ENCODE results near the gene ILF3. TPM values are rescaled to one million over a fixed set of nuclear protein-coding genes. Genes with fewer than 3 reads are reported as not detected.

ILF3 gene
- total RNA-seq, 2 experiments from 2014 or later = 308 to 553 TPM

- Histone ChIP-seq H3K4me3 (ENCODE audit: low read depth, low read length, poor library complexity, severe bottlenecking) (no peak overlapping the region), H2AFZ (ENCODE audit: low read length) (no peak overlapping the region), H3K27ac (ENCODE audit: low read depth, low read length, poor library complexity, severe bottlenecking) (no peak overlapping the region), H3K9me2 (ENCODE audit: insufficient read depth, low read length) (no peaks in the 10 kb centered on the region), H3K36me3 (ENCODE audit: insufficient read depth, low read length) (peaks cover 36% of the 10 kb centered on the region), H3K4me2 (ENCODE audit: low read length) (no peak overlapping the region), H3K9me3 (ENCODE audit: low read length) (no peaks in the 10 kb centered on the region), H4K20me1 (ENCODE audit: insufficient read depth, low read length) (no peaks in the 10 kb centered on the region), H3K4me1 (ENCODE audit: insufficient read depth, low read length, poor library complexity, severe bottlenecking) (no peaks in the 10 kb centered on the region), H3K79me2 (ENCODE audit: insufficient read depth, low read depth, low read length) (no peaks in the 10 kb centered on the region)
- TF ChIP-seq, protein P1, sequence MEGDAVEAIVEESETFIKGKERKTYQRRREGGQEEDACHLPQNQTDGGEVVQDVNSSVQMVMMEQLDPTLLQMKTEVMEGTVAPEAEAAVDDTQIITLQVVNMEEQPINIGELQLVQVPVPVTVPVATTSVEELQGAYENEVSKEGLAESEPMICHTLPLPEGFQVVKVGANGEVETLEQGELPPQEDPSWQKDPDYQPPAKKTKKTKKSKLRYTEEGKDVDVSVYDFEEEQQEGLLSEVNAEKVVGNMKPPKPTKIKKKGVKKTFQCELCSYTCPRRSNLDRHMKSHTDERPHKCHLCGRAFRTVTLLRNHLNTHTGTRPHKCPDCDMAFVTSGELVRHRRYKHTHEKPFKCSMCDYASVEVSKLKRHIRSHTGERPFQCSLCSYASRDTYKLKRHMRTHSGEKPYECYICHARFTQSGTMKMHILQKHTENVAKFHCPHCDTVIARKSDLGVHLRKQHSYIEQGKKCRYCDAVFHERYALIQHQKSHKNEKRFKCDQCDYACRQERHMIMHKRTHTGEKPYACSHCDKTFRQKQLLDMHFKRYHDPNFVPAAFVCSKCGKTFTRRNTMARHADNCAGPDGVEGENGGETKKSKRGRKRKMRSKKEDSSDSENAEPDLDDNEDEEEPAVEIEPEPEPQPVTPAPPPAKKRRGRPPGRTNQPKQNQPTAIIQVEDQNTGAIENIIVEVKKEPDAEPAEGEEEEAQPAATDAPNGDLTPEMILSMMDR (conservative IDR thresholded peaks at IDR 0.05; ENCODE audit: low read length) = no peak
- TF ChIP-seq EZH2phosphoT487 (IDR thresholded peaks at IDR 0.05; ENCODE audit: borderline replicate concordance, low read depth, low read length) = no peak
- DNase-seq (ENCODE audit: low spot score) = no peak
- intact Hi-C loops (cut with micrococcal nuclease; ENCODE audit: unreplicated experiment) = no loop called here
- ChIA-PET POLR2A (interaction anchor here (0.7 to 0.9 kb wide), 2 partner anchors 9 to 49 kb away, joined by 6 to 7 read pairs; partner anchors contain the start of gene DNM2), CTCF (ENCODE audit: unreplicated experiment) (no interaction called here)
- BruUV-seq (replicated peaks) = no TSS peak
Measured at GRCh38 chr19:10708291-10708690, 54.1 kb downstream of the ILF3 start.

DNA sequence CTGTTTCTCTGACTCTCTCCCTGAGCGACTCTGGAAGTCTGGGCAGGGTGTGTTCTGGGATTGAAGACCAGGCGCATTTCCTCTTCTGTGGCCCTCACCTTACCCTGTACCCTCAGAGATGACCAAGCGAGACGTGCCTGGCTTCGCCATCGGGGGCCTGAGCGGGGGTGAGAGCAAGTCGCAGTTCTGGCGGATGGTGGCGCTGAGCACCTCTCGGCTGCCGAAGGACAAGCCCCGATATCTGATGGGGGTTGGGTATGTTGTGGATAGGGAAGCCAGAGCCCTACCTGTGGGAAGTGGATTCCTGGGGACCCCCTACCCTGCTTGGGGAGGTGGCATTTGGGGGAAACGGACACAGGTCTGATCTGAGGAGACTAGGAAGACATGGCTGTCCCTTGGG, 57.9 kb downstream of the ILF3 start:
- Histone ChIP-seq H3K9me2 (ENCODE audit: insufficient read depth, low read length) (no peaks in the 10 kb centered on the region), H3K36me3 (ENCODE audit: insufficient read depth, low read length) (peaks cover 38% of the 10 kb centered on the region; the same call in 1 of the 2 replicates), H3K9me3 (ENCODE audit: low read length) (no peaks in the 10 kb centered on the region), H3K4me3 (ENCODE audit: low read depth, low read length, poor library complexity, severe bottlenecking) (no peak overlapping the region), H3K4me1 (ENCODE audit: insufficient read depth, low read length, poor library complexity, severe bottlenecking) (peaks cover 1% of the 10 kb centered on the region), H2AFZ (ENCODE audit: low read length) (no peak overlapping the region), H3K79me2 (ENCODE audit: insufficient read depth, low read depth, low read length) (no peaks in the 10 kb centered on the region), H3K4me2 (ENCODE audit: low read length) (no peak overlapping the region), H3K27ac (ENCODE audit: low read depth, low read length, poor library complexity, severe bottlenecking) (no peak overlapping the region), H4K20me1 (ENCODE audit: insufficient read depth, low read length) (no peaks in the 10 kb centered on the region)
- POLR2A ChIA-PET = no interaction called here
- CTCF ChIA-PET (ENCODE audit: unreplicated experiment) = no interaction called here
- TF ChIP-seq, protein P1 (conservative IDR thresholded peaks at IDR 0.05; ENCODE audit: low read length) = no peak
- TF ChIP-seq EZH2phosphoT487 (IDR thresholded peaks at IDR 0.05; ENCODE audit: borderline replicate concordance, low read depth, low read length) = no peak
- DNase-seq (ENCODE audit: low spot score) = no peak
- intact Hi-C loops (cut with micrococcal nuclease; ENCODE audit: unreplicated experiment) = no loop called here
- BruUV-seq (replicated peaks) = no TSS peak

DNA sequence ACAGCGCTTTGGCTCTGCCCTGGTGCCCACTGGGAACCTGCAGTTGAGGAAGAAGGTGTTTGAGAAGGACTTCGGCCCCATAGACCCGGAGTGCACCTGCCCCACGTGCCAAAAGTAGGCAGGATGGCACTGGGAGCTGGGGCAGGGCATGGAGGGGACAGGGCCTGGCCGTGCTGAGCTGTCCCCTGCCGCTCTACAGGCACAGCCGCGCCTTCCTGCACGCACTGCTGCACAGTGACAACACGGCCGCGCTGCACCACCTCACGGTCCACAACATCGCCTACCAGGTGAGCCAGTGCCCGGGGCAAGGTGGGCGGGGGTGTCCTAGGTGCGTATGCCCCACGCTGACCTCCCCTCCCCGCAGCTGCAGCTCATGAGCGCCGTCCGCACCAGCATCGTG, 58.6 kb downstream of the ILF3 start:
- CTCF ChIA-PET (ENCODE audit: unreplicated experiment) = no interaction called here

More for the DNA sequence above, 58.6 kb downstream of the ILF3 start:
- no peaks in the 10 kb centered on the region for H3K79me2 ChIP-seq (ENCODE audit: insufficient read depth, low read depth, low read length)
- no peak for DNase-seq (ENCODE audit: low spot score)
- H4K20me1 ChIP-seq (ENCODE audit: insufficient read depth, low read length) = no peaks in the 10 kb centered on the region
- H2AFZ ChIP-seq (ENCODE audit: low read length) = no peak overlapping the region
- H3K36me3 ChIP-seq (ENCODE audit: insufficient read depth, low read length) = peaks cover 32% of the 10 kb centered on the region; the same call in 1 of the 2 replicates
- TF ChIP-seq, protein P1 (conservative IDR thresholded peaks at IDR 0.05; ENCODE audit: low read length) = no peak
- no peak for TF ChIP-seq EZH2phosphoT487 (IDR thresholded peaks at IDR 0.05; ENCODE audit: borderline replicate concordance, low read depth, low read length)
- H3K4me1 ChIP-seq (ENCODE audit: insufficient read depth, low read length, poor library complexity, severe bottlenecking) = peaks cover 3% of the 10 kb centered on the region
- no peaks in the 10 kb centered on the region for H3K9me2 ChIP-seq (ENCODE audit: insufficient read depth, low read length)
- intact Hi-C loops (cut with micrococcal nuclease; ENCODE audit: unreplicated experiment) = no loop called here
- POLR2A ChIA-PET = no interaction called here
- no peak overlapping the region for H3K27ac ChIP-seq (ENCODE audit: low read depth, low read length, poor library complexity, severe bottlenecking)
- no TSS peak for BruUV-seq (replicated peaks)
- no peak overlapping the region for H3K4me3 ChIP-seq (ENCODE audit: low read depth, low read length, poor library complexity, severe bottlenecking)
- H3K9me3 ChIP-seq (ENCODE audit: low read length) = no peaks in the 10 kb centered on the region
- no peak overlapping the region for H3K4me2 ChIP-seq (ENCODE audit: low read length)

All from OCI-LY7 (cell line).